ENCODE data around the gene C4BPA. TPM values are rescaled to one million over a fixed set of nuclear protein-coding genes. Genes with fewer than 3 reads are reported as not detected.

C4BPA gene
- total RNA-seq, 1 experiment from 2014 or later = not detected

- peak; percentile 63 for DNase-seq (ENCODE audit: low read depth)
These were observed 26.3 kb upstream of the C4BPA start for GRCh38 chr1:207077470-207078377.

GRCh38 chr1:207078578-207079132, 25.4 kb upstream of the C4BPA start:
- DNase-seq (ENCODE audit: low read depth) = no peak

GRCh38 chr1:207079706-207080241, 24.3 kb upstream of the C4BPA start:
- no peak for DNase-seq (ENCODE audit: low read depth)

- no peak for DNase-seq (ENCODE audit: low read depth)
These were observed 22.9 kb upstream of the C4BPA start for GRCh38 chr1:207081088-207081487.

GRCh38 chr1:207081806-207082205, 22.2 kb upstream of the C4BPA start:
- no peak for DNase-seq (ENCODE audit: low read depth)

- DNase-seq (ENCODE audit: low read depth) = no peak
These were observed 19.8 kb upstream of the C4BPA start for GRCh38 chr1:207084232-207084631.

- DNase-seq (ENCODE audit: low read depth) = peak; percentile 56
These were observed 19.3 kb upstream of the C4BPA start for GRCh38 chr1:207084701-207085180.

GRCh38 chr1:207085887-207086286, 18.1 kb upstream of the C4BPA start:
- no peak for DNase-seq (ENCODE audit: low read depth)

GRCh38 chr1:207088161-207088560, 15.9 kb upstream of the C4BPA start:
- DNase-seq (ENCODE audit: low read depth) = no peak

GRCh38 chr1:207088701-207089626, 15.1 kb upstream of the C4BPA start, which contains the start of gene C4BPB:
C4BPB (plus strand) TSS chr1:207088860; CDS start chr1:207089532, 672 bp downstream.
- peak; percentile 16 for DNase-seq (ENCODE audit: low read depth)

GRCh38 chr1:207089627-207090355, 14.2 kb upstream of the C4BPA start:
- no peak for DNase-seq (ENCODE audit: low read depth)

- DNase-seq (ENCODE audit: low read depth) = no peak
These were observed 12.7 kb upstream of the C4BPA start for GRCh38 chr1:207091200-207091908.

- no peak for DNase-seq (ENCODE audit: low read depth)
These were observed 10.1 kb upstream of the C4BPA start for GRCh38 chr1:207093944-207094343.

GRCh38 chr1:207097871-207098324, 6.1 kb upstream of the C4BPA start:
- DNase-seq (ENCODE audit: low read depth) = no peak

- no peak for DNase-seq (ENCODE audit: low read depth)
These were observed 2.3 kb upstream of the C4BPA start for GRCh38 chr1:207101720-207102119.

- no peak for DNase-seq (ENCODE audit: low read depth)
These were observed 1.9 kb upstream of the C4BPA start for GRCh38 chr1:207102146-207102545.

GRCh38 chr1:207102659-207103058, 1.4 kb upstream of the C4BPA start:
- DNase-seq (ENCODE audit: low read depth) = no peak

- no peak for DNase-seq (ENCODE audit: low read depth)
These were observed 5.0 kb downstream of the C4BPA start for GRCh38 chr1:207109004-207109403.

- no peak for DNase-seq (ENCODE audit: low read depth)
These were observed 8.7 kb downstream of the C4BPA start for GRCh38 chr1:207112616-207113296.

GRCh38 chr1:207115269-207115668, 11.2 kb downstream of the C4BPA start:
- DNase-seq (ENCODE audit: low read depth) = no peak

All from RPMI7951 (cell line).